Bronchial epithelial cell (primary cell): ENCODE data around the gene CR1L. TPM values are rescaled to one million over a fixed set of nuclear protein-coding genes. Genes with fewer than 3 reads are reported as not detected.
"Not testable (repeated sequence)": the region's sequence is repeated elsewhere in the genome, so short reads cannot be mapped to it uniquely, and the experiment has no call there.

Experiments
- DNase-seq: peaks from one replicate; pipeline ENCODE4 v3.0.0-alpha.2; 2010; ENCODE audit warnings: low read depth
- FAIRE-seq: peaks from 2 replicates; lab custom pipeline; 2011; peaks lifted over from hg19 to GRCh38; lab: Jason Lieb, UNC
- H3K27me3 ChIP-seq: 2 replicates; pipeline ENCODE4 v1.5.1; 2011; ENCODE audit warnings: low read length; ENCODE audit not compliant: control insufficient read depth, insufficient read depth
- H3K36me3 ChIP-seq: 2 replicates; pipeline ENCODE4 v1.5.1; 2011; ENCODE audit warnings: low read length; ENCODE audit not compliant: control insufficient read depth, insufficient read depth
- H3K4me3 ChIP-seq: 2 replicates; pipeline ENCODE4 v1.5.1; 2011; ENCODE audit warnings: mild to moderate bottlenecking, low read depth, low read length, control low read depth
- total RNA-seq: library from RNA; depleted of rRNA; stranded (reverse); fragments of >200 nt; gene quantifications from 2 replicates; pipeline ENCODE4 v1.2.1, GENCODE V29; 2014
- TF ChIP-seq, protein P1 (sequence below): IDR thresholded peaks from 2 replicates; pipeline ENCODE4 v1.5.1; 2011; ENCODE audit warnings: mild to moderate bottlenecking, moderate library complexity, low read length, control low read depth, inconsistent platforms; ENCODE audit not compliant: insufficient read depth, severe bottlenecking

The CR1L gene
- total RNA-seq, 1 donor from 2014 or later: not detected

DNA sequence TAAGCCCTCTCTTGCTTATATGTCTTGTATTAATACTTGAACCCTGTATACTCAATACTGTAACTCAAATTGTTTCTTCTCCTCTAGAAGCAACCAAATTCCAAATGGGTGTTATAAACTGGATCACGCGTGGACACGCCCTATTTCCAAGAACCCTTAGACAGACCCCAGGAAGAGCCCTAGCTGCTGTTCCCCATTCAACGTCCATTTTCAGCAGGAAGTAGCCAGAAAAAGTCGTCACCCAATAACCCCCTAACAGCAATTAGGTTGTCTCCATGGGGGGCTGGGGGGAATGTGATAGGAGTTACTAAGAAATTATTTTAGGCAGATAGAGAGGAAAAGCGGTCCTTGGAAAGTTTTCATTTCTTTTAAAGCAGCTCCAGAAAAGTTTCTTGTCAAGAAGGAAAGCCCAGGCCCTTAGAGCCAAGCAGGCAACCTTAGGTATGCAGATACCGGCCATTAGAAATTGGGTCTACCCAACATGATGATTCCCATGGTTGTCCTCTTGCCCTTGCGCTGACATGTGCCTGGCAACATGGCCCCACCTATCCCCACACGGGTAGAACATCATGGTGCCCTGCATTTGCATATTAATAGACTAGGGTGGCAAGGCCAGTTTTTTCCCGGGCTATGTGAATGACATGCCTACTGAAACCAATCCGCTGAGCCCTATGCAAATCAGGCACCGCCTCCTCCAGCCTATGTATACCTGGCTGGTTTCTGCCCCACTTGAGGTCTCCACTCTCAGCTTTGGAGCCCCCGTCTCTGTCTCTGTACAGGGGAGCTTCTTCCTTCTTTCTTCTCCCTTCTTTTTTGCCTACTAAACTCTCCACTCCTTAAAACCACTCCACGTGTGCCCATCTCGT, 102.9 kb downstream of the CR1L start:
- TF ChIP-seq, protein P1, sequence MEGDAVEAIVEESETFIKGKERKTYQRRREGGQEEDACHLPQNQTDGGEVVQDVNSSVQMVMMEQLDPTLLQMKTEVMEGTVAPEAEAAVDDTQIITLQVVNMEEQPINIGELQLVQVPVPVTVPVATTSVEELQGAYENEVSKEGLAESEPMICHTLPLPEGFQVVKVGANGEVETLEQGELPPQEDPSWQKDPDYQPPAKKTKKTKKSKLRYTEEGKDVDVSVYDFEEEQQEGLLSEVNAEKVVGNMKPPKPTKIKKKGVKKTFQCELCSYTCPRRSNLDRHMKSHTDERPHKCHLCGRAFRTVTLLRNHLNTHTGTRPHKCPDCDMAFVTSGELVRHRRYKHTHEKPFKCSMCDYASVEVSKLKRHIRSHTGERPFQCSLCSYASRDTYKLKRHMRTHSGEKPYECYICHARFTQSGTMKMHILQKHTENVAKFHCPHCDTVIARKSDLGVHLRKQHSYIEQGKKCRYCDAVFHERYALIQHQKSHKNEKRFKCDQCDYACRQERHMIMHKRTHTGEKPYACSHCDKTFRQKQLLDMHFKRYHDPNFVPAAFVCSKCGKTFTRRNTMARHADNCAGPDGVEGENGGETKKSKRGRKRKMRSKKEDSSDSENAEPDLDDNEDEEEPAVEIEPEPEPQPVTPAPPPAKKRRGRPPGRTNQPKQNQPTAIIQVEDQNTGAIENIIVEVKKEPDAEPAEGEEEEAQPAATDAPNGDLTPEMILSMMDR: no peak
- no peaks in the 10 kb centered on the region for H3K27me3 ChIP-seq
- FAIRE-seq: no peak
- H3K4me3 ChIP-seq: no peak overlapping the region
- no peaks in the 10 kb centered on the region for H3K36me3 ChIP-seq
- DNase-seq: no peak

DNA sequence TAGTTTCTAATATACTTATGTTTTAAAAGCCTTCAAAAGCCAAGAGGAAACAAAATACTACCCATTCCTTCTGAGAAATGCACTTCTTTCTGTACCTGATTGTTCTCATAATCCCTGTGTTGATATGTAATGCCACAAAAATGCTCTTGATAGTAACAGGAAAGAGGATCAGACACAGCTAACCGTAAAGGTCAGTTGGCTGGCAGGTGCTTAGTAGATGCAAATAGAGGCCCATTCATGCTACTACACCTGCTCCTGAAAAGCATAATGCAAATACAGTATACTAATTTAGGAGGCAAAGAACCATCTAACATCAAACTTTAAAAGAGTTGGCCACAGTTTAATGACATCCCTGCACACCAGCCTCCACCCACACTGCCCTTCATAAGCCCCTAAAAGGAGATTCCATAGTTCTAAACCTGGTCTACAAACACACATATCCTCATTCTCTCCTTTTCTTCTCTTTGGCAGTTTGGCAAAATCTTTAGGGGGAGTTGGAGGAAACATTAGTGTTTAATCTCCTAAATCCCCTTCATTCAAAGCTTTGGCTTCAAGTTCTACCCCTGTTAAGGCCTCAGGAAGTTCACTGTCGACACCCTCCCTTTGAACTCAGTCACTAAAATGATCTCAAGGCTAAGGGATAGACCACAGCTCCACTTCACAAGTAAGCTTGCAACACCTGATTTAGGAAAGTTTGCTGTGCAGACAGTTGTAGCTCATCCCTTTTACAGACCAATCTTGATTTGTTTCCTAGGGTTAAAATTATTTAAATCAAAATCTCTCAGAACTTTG, 104.0 kb downstream of the CR1L start:
- DNase-seq (peak; percentile 61), FAIRE-seq (no peak)
- Histone ChIP-seq H3K36me3 (no peaks in the 10 kb centered on the region), H3K27me3 (no peaks in the 10 kb centered on the region), H3K4me3 (no peak overlapping the region)
- TF ChIP-seq, protein P1: no peak

DNA sequence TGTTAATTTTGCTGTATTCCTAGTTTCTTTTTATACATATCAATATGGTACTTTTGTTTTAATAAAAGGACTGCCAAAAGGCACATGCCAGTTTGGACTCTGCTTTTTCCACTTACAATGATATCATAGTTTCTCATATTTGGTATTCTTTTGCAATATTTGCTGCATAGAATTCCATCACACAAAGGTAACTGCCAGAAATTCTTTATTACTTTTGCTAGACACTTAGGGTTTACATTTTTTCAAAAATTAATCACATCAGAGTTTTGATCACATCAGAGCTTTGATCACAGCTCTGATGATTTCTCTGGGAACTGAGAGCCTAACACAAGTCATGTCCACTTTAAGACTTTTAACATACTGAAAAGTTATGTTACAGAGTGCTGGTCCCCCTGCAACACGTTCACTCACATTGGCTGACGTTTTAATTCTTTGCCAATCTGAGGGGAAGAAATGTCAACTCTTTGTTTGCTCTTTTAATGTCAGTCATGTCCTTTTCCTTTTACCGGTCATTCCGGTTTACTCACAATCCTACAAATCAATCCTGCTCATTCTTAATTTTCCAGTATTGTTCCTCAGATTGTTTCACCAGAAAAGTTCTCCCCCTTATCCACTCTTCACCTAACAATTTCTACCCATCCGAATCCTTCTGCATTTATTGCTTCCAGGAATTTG, 105.8 kb downstream of the CR1L start:
- H3K36me3 ChIP-seq: no peaks in the 10 kb centered on the region
- TF ChIP-seq, protein P1: no peak
- DNase-seq (peak; percentile 47), FAIRE-seq (peak; percentile 28)
- no peak overlapping the region for H3K4me3 ChIP-seq
- no peaks in the 10 kb centered on the region for H3K27me3 ChIP-seq

DNA sequence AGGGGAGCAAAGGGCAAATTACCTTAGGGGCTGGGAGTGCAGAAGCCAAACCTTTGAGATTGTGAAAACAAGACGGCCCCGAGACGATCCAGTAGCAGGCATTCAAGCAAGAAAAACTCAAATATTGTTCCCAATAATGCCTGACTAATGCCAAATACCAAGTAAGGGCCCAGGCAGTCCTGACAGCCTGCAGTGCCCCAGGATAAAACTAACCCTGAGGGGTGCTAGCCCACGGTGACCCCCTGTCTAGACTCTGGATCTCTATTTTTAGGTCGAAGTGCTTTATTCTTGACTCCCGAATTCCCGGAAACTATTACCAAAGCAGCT, 106.5 kb downstream of the CR1L start:
- DNase-seq, H3K36me3 ChIP-seq, FAIRE-seq, H3K27me3 ChIP-seq: not testable (repeated sequence)
- H3K4me3 ChIP-seq: peak overlapping the region; percentile 65

- TF ChIP-seq, protein P1: no peak
- no peaks in the 10 kb centered on the region for H3K36me3 ChIP-seq
- no peaks in the 10 kb centered on the region for H3K27me3 ChIP-seq
- DNase-seq: peak; percentile 94
- no peak for FAIRE-seq
- H3K4me3 ChIP-seq: peak within 1 kb of the TSS; percentile 65
Measured at GRCh38 chr1:207751790-207752455, 107.0 kb downstream of the CR1L start, which contains the start of gene CD46. CD46 (plus strand) TSS chr1:207752054; CDS start chr1:207752213, 159 bp downstream.
